GM21515 (cell line): ENCODE data around the gene AKNAD1.
"Not testable (repeated sequence)": the region's sequence is repeated elsewhere in the genome, so short reads cannot be mapped to it uniquely, and the experiment has no call there.

Experiments
- ATAC-seq: cut with Tn5 transposase; IDR thresholded peaks from one replicate; pipeline ENCODE4 v1.9.1; 2021; ENCODE audit not compliant: unreplicated experiment

Gene AKNAD1, protein sequence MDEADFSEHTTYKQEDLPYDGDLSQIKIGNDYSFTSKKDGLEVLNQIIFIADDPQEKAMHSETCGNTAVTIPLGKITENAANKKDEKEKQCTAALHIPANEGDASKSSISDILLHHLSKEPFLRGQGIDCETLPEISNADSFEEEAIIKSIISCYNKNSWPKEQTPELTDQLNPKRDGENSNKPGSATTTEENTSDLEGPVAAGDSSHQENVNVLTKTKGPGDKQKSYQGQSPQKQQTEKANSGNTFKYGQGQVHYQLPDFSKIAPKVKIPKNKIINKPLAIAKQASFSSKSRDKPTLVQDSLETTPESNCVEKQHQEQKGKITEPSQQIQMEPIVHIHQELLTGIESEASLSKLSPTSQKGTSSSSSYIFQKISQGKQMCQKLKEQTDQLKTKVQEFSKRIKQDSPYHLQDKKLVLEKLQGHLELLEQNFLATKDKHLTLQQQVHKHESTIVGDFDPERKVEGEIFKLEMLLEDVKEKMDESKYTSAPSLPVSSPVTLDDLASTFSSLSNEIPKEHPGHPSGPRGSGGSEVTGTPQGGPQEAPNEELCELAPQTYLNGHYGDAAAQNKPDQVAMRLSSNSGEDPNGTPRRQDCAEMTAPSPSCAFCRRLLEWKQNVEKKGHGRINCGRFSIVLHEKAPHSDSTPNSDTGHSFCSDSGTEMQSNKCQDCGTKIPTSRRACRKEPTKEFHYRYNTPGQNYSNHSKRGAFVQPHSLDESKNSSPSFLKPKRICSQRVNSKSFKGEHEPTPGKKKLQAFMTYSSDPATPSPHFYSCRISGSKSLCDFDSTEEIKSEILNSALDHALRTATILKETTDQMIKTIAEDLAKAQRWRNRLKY

DNA sequence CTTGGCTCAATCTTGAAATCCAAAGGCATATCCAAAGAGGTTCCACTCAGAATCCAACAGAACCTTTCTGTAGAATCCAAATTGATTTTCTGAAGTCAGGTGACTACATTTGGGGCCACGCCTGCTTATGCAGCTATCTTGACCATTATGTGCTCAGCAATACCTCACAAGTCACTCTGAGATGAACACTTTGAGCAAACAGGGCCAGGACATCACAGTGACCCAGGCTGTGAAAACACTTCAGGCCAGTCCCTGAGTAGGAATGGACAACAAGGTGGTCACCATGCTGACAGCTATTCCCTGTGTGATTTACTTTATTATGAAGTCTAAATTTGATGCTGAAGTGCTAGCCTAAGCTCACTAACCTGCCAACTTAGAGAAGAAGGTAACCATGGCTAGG, at the start of gene AKNAD1:
TSS of gene AKNAD1 (minus strand) at position 101 of the 400 bp plus-strand sequence. CDS start 4,430 bp downstream, outside the sequence.
- no peak for ATAC-seq

DNA sequence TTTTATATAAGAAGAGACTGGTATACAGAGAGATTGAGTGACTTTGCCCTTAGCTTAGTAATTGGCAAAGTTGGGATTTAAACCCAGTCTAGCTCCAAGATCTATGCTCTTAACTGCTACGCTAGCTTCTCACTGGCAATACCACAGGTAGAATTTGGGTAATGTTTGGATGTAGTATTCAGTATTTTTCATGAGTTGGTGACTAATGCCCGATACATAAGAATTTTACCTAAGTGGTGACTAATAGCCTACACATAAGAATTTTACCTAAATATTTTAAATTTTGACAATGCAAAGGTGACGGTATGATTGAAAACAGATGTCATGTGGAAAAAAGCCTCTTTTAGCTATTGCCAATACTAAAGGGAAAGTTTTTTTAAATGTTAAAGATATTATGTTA, 44.2 kb upstream of the AKNAD1 start:
- ATAC-seq = no peak

DNA sequence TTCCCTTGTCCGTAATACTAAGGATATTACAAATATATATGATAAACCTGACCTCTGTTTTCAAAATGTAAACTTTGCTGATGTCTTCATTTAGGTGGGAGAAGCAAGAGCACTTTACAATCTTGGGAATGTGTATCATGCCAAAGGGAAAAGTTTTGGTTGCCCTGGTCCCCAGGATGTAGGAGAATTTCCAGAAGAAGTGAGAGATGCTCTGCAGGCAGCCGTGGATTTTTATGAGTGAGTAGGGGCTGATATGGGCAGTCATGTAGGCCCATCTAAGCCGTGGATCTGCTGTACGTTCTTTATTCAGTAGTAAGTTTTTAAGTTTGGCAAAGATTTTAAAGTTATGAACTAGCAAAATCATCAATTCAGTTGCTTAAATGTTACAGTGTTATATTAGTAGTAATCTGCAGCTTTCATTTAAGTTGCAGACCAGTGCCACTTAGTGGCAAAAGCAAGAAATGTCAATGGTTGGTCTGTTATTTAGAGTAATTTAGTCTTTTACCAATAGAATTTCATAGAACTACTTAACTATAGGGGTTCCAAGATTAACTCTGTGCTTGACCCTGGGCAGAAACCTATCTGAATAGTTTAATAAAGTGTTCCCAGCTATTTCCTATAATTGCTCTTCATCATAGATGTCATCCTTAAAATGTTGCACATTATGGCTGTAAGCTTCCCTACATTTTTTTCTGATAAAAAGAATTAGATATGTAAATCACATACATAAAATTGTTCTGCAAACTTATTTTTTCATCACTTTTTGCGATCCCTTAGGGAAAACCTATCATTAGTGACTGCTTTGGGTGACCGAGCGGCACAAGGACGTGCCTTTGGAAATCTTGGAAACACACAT, 41.2 kb upstream of the AKNAD1 start:
- no peak for ATAC-seq

DNA sequence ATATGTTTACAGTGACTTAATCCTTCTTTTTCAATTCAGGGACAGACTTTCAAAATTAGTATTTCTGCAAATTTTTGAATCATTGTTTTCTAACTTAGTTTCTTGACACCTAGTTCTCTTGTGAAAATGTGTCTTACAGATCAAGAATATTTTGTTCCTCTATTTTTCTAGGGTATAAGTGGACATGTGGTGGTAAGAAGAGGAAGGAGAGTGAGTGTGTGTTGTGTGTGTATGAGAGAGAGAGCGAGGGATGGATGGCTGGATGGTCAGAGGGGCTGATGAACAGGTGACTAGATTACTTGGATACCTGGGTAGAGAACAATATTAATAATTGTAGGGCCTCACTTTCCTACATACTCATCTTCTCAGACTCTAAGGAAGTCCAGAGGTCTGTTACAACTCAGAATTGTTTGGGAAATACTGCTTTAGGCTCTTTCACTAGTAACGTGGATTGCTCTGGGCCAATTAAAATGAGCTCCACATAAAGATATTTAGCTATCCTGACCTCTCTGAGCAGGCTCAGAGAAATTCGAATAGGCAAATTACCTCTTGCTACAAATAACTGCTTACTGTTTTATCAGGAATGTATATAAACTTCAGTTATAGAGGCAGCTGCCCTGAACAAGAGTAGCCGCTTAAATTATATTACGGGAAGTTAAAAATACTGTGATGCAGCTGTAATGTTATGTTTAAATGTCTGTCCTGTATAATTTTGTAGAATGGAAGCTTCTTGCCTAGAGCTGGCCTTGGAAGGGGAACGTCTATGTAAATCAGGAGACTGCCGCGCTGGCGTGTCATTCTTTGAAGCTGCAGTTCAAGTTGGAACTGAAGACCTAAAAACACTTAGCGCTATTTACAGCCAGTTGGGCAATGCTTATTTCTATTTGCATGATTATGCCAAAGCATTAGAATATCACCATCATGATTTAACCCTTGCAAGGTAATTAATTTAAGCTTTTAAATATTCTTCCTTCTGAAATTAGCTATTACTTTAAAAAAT, 39.6 kb upstream of the AKNAD1 start:
- ATAC-seq = no peak

DNA sequence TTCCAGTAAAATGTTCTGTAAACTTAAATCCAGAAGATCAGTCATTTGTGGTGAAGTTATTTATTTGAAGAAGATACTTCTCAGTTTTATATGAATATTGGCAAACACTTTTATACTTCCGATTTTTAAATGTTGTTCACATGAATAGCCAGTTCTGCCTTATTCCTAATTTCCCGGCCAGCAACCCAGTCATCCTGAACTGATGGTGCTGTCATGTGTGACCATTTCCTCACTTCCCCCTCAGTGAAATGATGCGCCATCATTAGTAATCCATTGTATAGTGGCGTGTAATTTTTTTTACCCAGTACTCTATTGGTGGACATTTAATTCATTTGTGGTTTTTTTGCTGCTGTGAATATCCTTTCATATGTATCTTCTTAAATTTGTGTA, 36.2 kb upstream of the AKNAD1 start:
- no peak for ATAC-seq

DNA sequence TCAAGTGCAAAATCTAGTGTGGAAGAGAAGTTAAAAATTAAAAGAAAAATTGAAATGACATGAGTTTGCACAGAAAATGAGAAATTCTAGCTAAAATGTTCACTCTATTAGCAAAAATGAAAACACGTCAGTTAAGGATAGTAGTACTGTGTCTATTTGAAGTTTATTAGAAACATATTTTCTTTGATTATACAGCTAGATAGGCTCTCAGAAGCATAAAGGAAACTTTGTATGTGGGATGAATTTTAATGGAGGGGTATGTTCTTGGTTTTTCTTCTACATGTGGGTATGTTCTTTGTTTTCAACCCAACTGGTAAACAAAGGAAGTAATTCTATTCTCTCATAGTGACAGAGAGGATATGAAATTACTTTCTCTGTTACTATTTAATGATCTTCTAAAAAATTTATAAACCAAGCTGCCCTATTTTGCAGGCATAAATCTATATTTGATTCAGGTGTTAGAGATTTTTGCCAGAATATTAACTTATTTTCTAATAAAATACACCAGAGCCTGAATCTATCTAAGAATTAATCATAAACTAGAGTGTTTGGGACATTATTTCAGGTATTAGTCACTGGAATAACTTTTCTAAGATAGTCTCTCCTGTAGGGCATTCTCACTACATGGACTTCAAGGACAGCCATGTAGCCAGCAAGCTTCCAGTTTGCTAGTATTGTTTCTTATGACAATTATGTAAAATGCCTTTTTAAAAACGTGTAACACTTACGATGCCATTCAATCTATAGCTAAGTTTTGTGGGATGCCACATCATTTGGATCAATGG, 35.7 kb upstream of the AKNAD1 start:
- ATAC-seq = no peak

DNA sequence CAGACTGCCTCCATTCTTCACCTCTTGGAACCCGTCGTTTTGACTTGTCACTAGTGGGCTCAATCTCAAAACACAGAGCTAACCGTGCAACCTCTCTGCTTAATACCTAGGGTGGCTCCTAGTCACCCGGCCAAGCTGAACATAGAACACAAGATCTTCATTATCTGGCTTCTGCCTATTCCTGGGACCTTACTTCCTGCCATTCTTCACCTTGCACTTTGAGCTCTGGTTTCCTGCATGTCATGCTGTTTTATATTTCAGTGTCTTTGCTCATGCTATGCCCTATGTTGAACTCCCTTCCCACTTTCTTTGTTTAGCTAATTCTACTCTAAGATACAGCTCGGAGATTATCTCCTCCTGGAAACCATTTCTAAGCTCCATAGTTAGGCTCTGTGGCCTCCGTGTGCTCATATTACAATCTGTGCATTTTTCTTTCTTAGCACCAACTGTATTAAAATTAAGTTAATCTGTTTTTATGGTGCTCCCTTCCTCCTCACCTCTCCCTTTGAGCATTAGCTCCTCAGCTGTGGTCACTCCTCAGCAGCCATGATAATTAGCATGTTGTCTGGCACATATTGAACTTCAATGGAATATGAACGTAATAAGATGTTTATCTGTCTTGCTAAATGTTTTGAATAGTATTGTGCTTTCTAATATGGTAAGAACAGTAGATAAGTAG, 33.0 kb upstream of the AKNAD1 start:
- ATAC-seq = no peak

DNA sequence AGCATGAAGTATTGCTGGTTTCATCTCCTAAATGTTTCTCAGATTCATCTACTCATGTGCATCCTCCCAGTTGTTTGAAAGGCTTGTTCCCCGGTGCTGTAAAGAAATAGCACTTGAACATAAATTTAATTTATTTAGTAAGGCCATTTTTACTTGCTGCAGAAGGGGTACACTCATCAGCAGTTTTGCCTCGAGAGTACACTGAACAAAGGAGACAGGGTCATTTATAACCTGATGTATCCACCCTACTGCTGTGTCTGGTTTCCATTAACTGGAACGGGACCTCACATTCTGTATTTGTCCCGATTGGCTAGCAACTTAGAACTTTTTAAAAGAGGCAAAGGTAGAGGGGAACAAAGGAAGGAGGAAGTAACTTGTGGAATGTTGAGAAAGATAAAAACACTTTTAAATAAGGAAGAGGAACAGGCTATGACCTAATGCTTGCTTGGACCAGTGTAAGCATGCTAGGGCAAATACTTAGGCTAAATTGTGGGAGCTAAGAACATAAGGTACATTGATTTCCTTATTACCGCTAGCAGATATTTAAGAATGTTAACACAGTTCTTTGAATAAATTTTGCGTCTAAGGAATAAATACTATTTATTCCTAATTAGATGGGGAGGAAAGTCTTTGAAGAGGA, 32.2 kb upstream of the AKNAD1 start:
- not testable (repeated sequence) for ATAC-seq

DNA sequence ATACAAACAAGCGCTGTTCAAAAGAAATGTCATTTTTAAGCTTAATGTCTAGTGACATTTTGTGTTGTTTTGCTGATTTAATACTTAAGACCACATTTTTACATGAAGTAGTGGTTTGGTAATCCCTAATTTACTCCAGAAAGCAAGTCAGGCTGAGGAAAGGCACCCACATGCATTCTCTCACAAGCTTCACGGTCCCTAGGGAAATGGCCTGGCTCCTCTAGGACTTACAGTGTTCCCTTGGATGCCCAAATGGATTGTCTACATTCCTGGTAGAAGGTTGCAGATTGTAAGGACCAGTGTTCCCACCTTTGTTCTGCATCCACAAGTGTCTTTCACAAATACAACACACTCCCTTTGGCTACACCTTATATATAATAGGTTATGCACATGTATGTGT, 29.4 kb upstream of the AKNAD1 start:
- no peak for ATAC-seq

DNA sequence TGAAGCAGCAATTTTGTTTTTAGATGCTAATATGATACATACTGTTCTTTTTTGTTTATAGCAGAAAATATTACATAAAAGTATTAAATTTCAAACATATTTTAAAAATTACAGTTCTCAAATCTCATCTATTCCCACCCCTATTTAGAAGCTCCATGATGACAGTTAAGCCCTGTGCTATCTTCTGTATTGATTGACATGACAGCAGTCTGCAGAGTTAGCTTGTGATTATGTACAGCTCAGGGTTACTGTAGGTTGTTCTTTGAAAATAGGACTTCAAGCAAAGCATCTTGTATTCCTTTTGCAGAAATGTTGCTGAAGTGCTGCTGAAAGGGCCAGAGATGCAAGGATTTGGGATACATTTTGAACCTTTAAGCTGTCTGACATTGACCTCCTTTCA, 28.1 kb upstream of the AKNAD1 start:
- ATAC-seq = no peak

DNA sequence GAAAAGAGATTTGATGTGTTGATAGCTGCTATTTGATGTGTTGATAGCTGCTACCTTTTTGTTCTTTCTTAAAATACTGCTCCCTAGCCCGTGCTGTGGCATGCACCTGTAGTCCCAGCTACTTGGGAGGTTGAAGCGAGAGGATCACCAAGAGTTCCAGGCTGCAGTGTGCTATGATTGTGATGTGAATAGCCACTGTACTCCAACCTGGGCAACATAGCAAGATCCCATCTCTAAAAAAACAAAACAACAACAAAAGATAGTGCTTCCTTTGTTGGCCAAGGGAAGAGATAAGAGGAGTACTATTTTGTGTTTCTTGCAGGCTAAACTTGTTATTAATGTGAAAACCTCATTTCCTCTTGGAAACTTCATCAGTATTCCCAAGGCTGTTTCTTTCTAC, 25.9 kb upstream of the AKNAD1 start:
- ATAC-seq = no peak

DNA sequence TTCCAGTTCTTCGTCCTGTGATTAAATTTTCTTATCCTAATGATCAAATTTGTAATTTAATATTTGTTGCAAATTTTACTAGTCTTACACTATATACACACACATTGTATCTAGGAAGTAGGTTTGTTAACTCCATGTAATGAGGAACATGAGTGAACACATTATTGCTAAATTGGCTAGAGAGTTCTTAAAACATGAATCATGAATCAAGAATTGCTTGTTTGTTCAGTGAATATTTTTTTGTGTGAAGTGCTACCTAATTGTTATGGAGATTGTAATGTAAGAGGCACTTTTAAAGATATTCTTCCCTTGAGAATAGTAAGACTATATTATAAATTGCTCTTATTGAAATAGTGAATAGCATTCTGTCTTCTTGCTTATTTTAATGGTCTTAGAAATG, 24.5 kb upstream of the AKNAD1 start:
- no peak for ATAC-seq

DNA sequence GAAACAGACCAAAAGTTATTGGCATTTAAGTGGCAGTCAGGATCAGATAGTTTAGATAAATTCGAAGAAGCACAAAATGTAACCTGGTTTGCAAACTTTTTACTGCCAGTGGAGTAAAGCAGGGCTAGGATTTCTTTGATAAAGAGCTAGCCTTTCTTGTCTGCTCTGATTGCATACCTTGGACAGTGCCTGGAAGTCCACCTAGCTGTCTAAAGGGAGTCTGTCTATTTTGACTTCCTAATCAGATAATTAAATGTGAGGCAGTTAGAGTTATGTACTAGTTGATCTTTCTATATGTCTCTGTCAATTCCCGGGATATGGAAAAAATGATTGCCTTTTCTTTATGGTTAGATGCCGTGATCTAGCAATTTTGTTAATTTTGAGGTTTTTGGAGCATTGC, 24.0 kb upstream of the AKNAD1 start:
- ATAC-seq = no peak

DNA sequence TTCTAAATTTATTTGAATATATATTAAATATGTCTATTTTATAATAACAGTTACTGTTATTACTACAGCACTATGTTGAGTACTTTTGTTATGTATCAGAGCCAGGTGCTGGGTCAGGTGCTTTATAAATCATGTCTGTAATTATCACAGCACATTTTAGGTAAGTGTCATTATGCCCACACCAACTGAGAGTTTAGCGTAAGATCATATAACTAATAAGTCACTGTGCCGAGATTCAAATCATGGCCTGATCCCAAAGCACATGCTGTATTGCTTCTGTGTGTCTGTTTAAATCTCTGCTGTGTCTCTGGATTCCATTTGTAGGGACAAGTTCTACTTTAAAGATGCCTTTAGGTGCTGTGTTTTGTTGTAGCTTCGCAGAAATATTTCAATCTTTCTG, 21.8 kb upstream of the AKNAD1 start:
- no peak for ATAC-seq

DNA sequence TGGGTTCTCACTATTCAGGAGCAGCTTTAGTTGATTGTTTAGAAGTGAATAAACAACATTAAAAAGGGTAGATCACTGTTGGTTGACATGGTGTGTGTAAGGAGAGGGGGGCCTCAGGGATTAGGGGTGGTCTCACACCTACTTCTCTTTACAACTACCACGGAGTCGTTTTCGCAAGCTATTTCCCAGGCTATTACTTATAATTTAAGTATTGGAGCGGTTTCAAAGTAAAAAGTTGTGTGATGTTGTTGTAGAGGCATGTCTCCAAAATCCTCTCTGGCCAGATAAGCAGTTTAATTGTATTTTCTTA, 21.2 kb upstream of the AKNAD1 start:
- no peak for ATAC-seq

DNA sequence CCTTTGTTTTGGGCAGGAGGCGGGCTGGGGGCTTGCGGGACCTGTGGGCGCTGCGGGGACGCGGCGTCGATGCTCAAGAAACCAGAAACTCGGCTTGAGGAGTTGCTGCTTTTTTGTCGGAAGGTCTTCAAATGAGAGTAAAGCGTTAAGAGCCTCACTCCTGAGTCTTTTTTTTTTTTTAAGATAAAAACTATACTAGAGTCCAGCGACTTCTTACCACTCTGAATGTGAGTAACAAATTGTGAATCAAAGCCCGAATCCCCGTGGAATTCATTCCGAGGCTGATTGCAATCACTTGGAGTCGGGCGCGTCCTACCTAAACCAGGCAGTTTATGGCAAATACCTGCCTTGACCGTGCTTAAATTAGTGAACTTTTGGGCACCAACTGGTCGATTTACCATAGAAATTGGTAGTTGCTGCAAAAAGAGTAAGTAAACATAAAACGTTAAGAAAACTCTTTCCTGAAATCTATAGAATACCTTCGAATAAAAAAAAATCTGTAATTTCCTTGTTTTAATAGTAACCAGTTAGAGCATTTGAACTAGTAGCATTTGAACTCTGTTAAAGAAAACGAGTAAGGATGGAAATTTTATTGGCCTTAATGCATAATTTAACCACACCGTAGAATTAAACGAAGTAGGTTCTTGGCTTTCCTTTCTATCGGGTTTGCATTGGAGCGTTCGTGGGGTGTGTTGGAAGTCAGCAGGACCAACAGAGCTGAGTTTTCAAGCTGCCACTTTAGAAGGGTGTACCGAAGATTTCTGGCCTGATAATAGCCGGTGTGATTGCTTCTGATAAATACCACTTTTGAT, 20.7 kb upstream of the AKNAD1 start:
- no peak for ATAC-seq

DNA sequence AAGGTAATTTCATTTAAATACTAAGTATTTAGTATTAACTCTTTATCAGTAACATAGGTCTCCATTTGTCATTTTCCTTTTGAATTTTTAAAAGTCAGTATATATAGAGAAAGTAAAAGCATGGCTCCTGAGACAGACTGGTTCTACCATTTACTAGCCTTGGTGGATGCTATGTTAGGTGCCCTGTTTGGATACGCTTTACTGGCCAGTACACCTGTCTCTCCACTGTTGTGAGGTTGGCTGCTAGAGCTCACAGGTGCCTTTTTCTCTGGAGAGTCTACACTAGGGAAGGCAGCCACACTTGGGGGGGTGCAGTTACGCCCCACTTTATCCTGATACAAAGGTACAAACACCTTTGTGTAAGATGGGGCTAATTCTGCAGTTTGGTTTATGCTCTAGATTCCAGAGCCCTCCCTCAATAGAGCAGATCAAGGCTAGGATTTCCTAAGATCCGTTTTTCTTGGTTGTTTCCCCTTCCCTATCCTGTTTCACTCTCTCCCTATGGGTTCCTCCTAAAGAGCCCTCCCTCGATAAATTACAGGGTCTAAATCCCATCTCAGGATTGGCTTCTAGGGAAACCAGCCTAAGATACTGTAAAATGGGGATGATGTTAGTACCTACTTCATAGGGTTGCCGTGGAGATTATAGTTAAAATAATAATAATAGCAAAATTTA, 14.3 kb upstream of the AKNAD1 start:
- ATAC-seq = no peak
